ENCODE results near the gene RPS6KA5. TPM values are rescaled to one million over a fixed set of nuclear protein-coding genes. Genes with fewer than 3 reads are reported as not detected.
"Not testable (repeated sequence)": the region's sequence is repeated elsewhere in the genome, so short reads cannot be mapped to it uniquely, and the experiment has no call there.

Gene RPS6KA5
- total RNA-seq, 3 donors from 2014 or later, result 4.8 to 19.2 (median 11.8) TPM

GRCh38 chr14:90942511-90942910 lies 117.9 kb downstream of the RPS6KA5 start:
- Histone ChIP-seq H3K27me3 (no peaks in the 10 kb centered on the region), H3K4me1 (no peaks in the 10 kb centered on the region), H3K4me3 (no peak overlapping the region), H3K36me3 (no peaks in the 10 kb centered on the region), H3K9me3 (peaks cover 13 to 16% of the 10 kb centered on the region in 2 donors), H3K27ac (no peak overlapping the region)
- TF ChIP-seq POLR2AphosphoS5 (IDR thresholded peaks at IDR 0.05) (no peak), CTCF (IDR thresholded peaks at IDR 0.05) (no peak), POLR2A (IDR thresholded peaks at IDR 0.05) (no peak)
- no peak for DNase-seq (ENCODE audit: low spot score in 2 of 2)
- intact Hi-C loops (cut with DNase I; ENCODE audit: low total_unique reads), result no loop called here

- no peaks in the 10 kb centered on the region for H3K27me3 ChIP-seq
- DNase-seq (ENCODE audit: low spot score in 2 of 2), result no peak
- H3K36me3 ChIP-seq, result no peaks in the 10 kb centered on the region
- H3K4me1 ChIP-seq, result no peaks in the 10 kb centered on the region
- no peak overlapping the region for H3K27ac ChIP-seq
- H3K4me3 ChIP-seq, result no peak overlapping the region
- intact Hi-C loops (cut with DNase I; ENCODE audit: low total_unique reads), result no loop called here
- peaks cover 13 to 16% of the 10 kb centered on the region in 2 donors for H3K9me3 ChIP-seq
- no peak for TF ChIP-seq POLR2AphosphoS5 (IDR thresholded peaks at IDR 0.05)
- no peak for TF ChIP-seq POLR2A (IDR thresholded peaks at IDR 0.05)
- TF ChIP-seq CTCF (IDR thresholded peaks at IDR 0.05), result no peak
Observed at GRCh38 chr14:90941706-90942105, 118.7 kb downstream of the RPS6KA5 start.

- intact Hi-C loops (cut with DNase I; ENCODE audit: low total_unique reads), result no loop called here
- no peak for DNase-seq (ENCODE audit: low spot score in 2 of 2)
- Histone ChIP-seq H3K36me3 (no peaks in the 10 kb centered on the region), H3K4me3 (no peak overlapping the region), H3K27ac (no peak overlapping the region), H3K4me1 (no peaks in the 10 kb centered on the region), H3K9me3 (peaks cover 13 to 16% of the 10 kb centered on the region in 2 donors), H3K27me3 (no peaks in the 10 kb centered on the region)
- no peak for TF ChIP-seq POLR2AphosphoS5 (IDR thresholded peaks at IDR 0.05)
Observed at GRCh38 chr14:90940318-90940962, 120.0 kb downstream of the RPS6KA5 start.

GRCh38 chr14:90939252-90939795 lies 121.1 kb downstream of the RPS6KA5 start:
- H3K27me3 ChIP-seq; H3K36me3 ChIP-seq; H3K27ac ChIP-seq; H3K4me1 ChIP-seq; DNase-seq (ENCODE audit: low spot score in 2 of 2); H3K4me3 ChIP-seq; intact Hi-C loops (cut with DNase I; ENCODE audit: low total_unique reads): not testable (repeated sequence)
- H3K9me3 ChIP-seq, result peaks cover 13 to 16% of the 10 kb centered on the region in 2 donors

- TF ChIP-seq POLR2AphosphoS5 (IDR thresholded peaks at IDR 0.05) (no peak), POLR2A (IDR thresholded peaks at IDR 0.05) (no peak), CTCF (IDR thresholded peaks at IDR 0.05) (no peak)
- H3K27me3 ChIP-seq, result no peaks in the 10 kb centered on the region
- no peak overlapping the region for H3K27ac ChIP-seq
- intact Hi-C loops (cut with DNase I; ENCODE audit: low total_unique reads), result no loop called here
- no peaks in the 10 kb centered on the region for H3K4me1 ChIP-seq
- no peaks in the 10 kb centered on the region for H3K36me3 ChIP-seq
- no peak overlapping the region for H3K4me3 ChIP-seq
- DNase-seq (ENCODE audit: low spot score in 2 of 2), result no peak
- H3K9me3 ChIP-seq, result peaks cover 13 to 16% of the 10 kb centered on the region in 2 donors
Observed at GRCh38 chr14:90938615-90939014, 121.8 kb downstream of the RPS6KA5 start.

GRCh38 chr14:90936757-90937440 lies 123.5 kb downstream of the RPS6KA5 start:
- no peak for DNase-seq (ENCODE audit: low spot score in 2 of 2)
- no peaks in the 10 kb centered on the region for H3K4me1 ChIP-seq
- no peak overlapping the region for H3K4me3 ChIP-seq
- H3K36me3 ChIP-seq, result no peaks in the 10 kb centered on the region
- peaks cover 13 to 16% of the 10 kb centered on the region in 2 donors for H3K9me3 ChIP-seq
- intact Hi-C loops (cut with DNase I; ENCODE audit: low total_unique reads), result no loop called here
- no peak overlapping the region for H3K27ac ChIP-seq
- TF ChIP-seq CTCF (IDR thresholded peaks at IDR 0.05), result no peak
- TF ChIP-seq POLR2A (IDR thresholded peaks at IDR 0.05), result no peak
- no peak for TF ChIP-seq POLR2AphosphoS5 (IDR thresholded peaks at IDR 0.05)
- no peaks in the 10 kb centered on the region for H3K27me3 ChIP-seq

Measured in breast epithelium (tissue), 4 donors.